IPS-NIHi7 (cell line): ENCODE data around the gene LHX2.
"Not testable (repeated sequence)": the region's sequence is repeated elsewhere in the genome, so short reads cannot be mapped to it uniquely, and the experiment has no call there.

ENCODE experiments used
- DNase-seq: peaks from one replicate; pipeline ENCODE4 v3.0.0; 2012; ENCODE audit warnings: mixed read lengths; ENCODE audit errors: extremely low spot score

LHX2 gene, protein sequence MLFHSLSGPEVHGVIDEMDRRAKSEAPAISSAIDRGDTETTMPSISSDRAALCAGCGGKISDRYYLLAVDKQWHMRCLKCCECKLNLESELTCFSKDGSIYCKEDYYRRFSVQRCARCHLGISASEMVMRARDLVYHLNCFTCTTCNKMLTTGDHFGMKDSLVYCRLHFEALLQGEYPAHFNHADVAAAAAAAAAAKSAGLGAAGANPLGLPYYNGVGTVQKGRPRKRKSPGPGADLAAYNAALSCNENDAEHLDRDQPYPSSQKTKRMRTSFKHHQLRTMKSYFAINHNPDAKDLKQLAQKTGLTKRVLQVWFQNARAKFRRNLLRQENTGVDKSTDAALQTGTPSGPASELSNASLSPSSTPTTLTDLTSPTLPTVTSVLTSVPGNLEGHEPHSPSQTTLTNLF

DNA sequence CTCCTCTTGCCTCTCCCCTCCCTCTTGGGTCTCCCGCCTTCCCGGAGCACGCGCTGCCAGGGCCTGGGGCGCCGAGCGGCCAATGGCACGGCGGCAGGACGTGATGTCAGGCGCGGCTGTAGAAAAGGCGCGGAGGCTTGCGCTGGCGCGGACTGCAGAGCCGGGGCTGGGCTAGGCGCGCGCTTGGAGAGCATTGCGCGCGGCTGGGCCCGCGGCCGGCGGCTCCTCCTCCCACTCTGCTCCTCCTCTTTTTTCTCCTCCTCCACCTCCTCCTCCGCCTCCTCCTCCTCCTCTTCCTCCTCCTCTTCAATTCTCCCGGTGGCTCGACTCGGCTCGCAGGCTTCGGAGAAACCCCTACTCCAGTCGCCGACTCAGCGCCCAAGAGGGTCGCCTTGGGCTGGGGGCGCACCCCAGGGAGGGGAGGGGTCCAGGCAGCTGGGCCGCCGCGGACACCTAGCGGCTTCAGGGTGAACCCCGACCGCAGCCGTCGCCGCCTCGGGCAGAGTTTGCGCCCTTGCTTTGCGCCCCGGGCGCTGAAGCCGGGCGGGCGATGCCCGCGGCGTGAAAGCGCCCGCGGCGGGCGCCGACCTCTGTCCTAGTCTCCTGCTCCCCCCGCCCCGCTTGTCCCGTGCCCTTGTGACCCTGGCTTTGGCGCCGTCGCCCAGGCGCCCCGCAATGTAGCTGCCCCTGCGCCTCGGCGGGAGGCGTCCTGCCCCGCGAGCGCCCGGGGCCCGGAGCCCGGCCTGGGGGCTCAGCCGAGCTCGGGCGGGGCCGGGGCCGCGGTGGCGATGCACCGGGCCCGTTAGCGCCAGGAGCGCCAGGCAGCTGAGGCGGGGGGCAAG, at the start of gene LHX2:
LHX2 (plus strand) TSS at position 309 of the 842 bp plus-strand sequence. CDS start 581 bp downstream, outside the sequence.
- peak; percentile 84 for DNase-seq

DNA sequence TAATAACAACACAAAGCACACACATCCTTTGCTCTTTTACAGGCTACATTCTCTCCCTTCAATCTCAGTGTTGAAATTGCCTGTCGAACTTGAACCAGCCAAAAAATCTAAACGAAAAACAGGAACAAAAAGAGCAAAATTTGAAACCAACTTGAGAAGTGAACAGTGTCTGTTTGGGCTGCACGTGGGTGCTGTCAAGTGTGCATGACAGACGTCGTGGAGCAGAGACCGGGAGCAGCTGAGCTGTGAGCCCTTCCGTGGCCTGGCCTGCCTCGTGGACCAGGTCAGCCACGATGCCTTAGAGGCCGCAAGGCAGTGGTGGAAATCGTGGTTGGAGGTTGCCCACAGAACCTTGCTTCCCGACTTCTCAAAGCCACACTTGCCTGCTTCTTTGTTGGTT, 46.8 kb upstream of the LHX2 start:
- DNase-seq: no peak

DNA sequence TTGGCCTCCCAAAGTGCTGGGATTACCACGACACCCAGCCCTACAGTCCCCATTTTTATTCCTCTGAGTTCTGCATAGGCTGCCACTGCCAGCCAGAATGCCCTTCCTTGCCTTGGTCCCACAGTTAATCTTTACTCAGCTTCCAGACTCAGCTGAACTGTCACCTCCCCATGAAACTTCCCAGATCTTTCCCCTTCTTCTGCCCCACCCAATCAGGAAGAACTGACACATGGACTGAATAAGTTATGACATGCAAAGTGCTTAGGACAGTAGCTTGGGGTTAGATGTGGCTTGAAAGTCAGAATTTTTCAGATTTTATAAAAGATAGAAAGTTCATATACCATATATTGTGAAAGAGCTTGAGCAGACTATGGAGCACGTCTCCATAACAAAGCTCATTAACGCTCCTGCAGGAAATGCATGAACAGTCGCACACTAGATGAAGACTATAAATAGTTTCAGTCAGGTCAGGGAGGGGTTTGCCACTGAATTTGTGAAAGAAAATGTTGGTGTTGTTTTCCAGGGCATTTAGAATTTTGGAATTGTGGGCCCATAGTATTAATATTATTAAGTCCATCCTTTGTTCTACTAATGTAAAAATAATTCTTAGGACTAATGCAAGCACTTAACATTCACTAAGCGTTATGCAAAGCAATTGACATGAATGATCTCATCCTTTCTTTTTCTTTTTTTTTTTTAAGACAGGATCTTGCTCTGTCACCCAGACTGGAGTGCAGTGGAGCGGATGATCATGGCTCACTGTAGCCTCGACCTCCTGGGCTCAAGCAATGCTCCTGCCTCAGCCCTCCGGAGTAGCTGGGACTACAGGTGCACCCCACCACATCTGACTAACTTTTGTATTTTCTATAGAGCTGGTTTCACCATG, 45.5 kb upstream of the LHX2 start:
- no peak for DNase-seq

DNA sequence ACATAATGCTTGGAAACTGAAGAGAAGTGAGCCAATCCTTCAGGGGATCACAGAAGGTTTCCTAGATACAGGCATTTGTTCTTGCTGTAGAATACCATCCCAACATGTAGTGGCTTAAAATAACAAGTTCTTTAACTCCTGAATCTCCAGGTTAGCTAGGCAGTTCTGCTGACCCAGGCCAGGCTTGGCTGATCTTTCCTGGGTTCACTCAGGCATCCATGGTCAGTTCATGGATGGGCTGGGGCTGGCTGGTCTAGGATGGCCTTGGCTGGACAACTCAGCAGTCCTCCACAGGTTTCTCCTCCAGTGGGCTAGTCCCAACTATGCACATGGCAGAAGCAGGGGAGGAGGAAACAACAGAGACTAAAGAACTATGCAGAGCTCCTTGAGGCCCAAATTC, 44.2 kb upstream of the LHX2 start:
- DNase-seq: no peak

DNA sequence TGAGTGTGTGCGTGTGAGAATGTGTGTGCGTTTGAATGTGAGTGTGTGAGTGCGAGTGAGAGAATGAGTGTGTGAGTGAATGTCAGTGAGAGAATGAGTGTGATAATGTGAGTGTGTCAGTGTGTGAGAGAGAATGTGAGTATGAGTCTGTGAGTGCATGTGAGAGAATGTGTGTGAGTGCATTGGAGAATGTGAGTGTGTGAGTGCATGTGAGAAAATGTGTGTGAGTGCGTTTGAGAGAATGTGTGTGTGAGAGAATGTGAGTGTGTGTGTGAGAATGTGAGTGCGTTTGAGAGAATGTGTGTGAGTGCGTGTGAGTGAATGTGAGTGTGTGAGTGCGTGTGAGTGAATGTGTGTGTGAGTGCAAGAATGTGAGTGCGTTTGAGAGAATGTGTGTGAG, 39.0 kb upstream of the LHX2 start:
- no peak for DNase-seq

DNA sequence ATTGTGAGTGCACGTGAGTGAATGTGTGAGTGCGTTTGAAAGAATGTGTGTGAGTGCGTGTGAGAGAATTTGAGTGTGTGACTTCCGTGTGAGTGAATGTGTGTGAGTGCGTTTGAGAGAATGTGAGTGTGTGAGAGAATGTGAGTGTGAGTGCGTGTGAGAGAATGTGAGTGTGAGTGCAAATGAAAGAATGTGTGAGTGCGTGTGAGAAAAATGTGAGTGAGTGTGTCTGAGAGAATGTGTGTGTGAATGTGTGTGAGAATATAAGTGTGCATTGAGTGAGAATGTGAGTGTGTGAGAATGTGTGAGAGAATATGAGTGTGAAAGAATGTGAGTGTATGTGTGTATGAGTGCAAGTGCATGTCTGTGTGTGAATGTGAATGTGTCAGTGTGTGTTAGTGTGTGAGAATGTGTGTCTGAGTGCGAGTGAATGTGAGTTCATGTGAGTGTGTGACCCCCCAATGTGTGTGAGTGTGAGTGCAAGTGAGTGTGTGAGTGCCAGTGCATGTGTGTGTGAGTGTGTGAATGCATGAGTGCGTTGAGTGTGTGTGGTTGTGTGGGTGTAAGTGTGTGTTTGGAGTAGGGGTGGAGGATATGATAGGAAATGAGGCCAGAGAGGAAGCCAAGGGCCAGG, 37.9 kb upstream of the LHX2 start:
- no peak for DNase-seq

DNA sequence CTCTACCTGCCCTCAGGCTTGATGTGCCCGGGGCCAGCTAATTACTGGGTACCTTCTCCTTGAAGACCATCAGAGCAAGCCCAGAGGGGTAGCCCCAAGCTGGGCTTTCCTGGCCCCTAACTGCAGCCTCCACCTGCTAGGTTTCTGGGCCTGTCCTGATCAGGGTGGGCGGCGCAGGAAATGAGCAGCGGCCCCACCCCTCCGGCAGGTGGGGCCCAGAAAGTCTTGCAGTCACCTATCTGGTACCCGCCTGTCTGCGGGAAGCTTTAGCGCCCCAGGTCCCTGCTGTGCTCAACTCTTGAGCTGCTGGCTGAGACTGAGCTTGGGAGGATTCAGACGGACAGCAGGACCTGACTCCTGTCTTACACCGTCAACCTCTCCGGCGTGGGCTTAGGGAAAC, 37.1 kb upstream of the LHX2 start:
- no peak for DNase-seq

DNA sequence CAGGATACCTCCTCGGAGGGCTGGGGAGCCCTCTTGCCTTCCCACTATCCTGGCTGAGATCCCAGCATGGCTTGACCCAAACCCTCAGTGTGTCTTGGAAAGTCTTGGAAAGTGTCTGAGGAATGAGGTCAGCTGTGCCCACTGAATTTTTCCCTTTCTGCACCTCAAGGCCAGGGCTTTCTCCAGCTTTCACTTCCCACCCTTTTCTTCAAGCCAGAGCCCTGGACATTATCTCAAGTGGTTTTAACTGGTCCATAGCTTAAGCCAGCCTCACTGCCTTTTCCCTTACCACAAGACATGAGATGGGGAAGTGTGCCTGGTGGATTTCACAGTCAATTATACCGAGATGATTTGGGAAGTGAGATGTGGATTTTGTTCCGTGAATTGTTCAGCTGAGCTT, 35.7 kb upstream of the LHX2 start:
- no peak for DNase-seq

DNA sequence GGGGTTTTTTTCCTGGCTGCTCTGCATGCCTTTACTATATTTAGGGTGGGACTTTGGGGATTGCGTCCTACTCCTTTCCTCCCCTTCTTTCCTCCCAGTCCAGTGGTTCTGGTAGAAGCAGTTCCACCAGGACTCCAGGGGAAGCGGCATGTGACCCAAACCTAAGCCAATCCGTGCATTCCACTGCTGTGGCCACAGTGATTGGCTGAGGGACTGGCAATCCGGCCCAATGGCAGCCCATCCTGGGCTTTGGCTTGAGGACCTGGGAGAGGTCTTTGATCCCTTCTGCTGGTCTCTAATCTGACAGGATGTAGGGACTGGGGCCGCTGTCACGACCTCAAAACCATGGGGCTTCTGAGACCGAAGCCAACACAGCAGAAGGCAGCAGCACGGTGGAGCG, 35.0 kb upstream of the LHX2 start:
- DNase-seq: not testable (repeated sequence)

DNA sequence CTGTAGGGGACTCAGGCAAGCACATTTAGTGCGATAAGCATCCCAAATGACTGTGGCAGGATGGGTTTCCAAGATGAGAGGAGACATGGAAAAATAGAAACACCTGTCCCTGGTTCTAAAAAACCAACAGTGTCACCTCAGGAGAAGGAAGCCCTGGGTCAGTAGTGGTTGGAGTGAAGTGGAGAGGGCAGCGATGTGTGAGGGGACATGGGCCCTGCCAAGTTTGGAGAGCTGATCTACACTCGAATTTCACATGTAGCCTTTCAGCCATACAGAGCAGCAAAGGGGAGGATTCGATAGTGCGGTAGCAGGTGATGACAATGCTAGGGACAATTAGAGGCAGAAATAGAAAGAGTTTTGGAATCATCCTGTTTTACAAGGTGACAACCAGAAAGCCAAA, 32.6 kb upstream of the LHX2 start:
- no peak for DNase-seq

DNA sequence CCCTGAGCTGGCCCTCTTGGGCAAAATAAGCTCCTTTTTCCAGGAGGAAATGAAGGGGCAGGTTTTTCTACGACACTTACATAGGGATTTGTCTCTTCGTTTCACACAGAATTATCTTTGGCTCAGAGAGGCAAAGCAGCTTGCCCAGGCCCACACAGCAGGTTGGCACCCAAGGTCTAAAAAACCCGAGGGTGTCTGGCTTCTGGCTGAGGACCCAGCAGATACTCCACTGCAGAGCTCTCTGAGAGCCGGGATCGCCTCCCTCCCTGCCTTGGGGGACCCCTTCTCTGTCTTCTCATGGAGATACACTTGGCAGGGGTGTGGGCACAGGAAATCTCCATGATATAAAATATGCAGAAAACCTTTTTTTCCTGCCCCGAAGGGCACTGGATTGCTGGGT, 29.0 kb upstream of the LHX2 start:
- DNase-seq: no peak

DNA sequence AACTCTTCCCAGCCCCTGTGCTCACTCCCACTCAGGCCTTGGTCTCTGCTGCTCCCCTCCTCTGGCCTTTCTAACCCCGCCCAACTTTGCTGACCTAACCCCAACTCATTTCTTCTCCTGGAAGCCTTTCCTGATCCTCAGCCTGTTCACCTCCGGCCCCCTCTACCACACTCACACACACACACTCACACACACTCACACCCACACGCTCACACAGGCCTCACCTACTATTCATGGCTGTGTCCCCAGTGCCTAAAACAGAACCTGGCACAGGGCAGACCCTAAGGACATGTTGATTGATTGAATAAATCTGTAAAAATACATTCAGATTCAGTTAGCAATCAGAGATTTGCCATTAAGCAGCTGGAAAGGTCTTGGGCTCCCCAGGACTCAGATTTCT, 28.5 kb upstream of the LHX2 start:
- no peak for DNase-seq

DNA sequence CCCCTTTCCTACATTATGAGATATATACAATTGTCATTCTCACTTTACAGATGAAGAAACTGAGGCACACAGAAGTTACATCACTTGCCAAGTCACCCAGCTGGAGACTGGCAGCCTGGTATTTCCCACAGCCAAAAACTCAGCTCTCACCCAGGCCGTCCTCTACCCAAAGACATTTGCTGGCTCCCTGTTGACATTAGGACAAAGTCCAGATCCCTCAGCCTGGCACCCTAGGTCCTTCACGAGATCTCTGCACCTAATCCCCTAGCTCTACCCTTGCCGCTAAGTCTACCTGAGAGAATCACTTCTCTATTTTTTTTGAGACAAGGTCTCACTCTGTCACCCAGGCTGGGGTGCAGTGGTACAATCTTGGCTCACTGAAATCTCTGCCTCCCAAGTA, 26.8 kb upstream of the LHX2 start:
- no peak for DNase-seq

DNA sequence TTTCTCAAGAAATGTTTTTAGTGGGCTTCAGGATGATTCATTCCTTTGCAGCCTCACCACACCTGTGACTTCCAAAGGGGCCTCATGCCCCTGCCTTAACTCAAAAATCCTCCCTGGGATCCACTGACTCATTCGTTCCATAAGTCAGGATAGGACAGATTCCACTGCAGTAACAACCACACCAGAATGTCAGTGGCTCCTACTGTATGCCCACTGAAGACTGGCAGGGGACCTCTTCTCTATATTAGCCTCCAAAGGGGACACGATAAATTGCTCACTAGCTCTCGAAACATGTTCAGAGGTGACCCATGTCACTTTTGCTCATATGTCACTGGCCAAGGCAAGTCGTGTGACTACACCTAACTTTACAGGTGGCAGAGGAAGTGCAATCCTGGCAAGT, 25.7 kb upstream of the LHX2 start:
- no peak for DNase-seq

DNA sequence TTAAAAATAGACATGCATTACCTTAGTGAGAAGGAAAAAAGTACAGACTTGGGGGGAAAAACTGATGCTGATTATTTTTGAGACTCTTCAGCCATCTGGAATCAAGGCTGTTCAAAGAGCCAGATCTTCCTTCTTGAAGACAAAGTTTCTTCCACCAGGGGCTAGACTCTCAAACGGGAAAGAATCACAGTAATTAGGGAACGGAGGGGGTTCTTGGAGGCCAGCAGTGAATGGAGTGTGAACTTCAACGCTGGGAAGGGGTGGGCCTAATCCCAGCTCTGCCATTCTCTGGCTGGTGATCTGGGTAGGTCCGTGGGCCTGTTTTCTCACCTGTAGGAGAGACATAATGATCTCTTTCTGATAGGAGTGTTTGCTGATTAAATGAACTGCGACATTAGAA, 21.1 kb upstream of the LHX2 start:
- DNase-seq: no peak

DNA sequence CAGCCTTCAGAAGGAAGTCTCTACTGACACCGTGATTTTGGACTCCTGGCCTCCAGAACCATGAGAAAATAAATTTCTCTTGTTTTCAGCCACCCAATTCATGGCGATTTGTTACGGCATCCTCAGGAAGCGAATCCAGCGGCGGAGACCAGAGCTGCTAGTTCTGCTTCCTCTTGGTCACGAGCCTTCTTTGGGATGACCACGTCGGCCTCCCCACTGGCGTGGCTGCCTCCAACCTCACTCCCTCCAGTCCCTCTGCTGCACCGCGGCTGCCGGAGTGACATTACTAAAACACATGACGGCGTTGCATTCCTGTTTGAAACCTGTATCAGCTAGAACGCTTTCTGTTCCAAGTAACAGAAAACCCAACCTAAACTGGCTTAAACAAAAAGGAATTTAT, 18.9 kb upstream of the LHX2 start:
- DNase-seq: not testable (repeated sequence)

DNA sequence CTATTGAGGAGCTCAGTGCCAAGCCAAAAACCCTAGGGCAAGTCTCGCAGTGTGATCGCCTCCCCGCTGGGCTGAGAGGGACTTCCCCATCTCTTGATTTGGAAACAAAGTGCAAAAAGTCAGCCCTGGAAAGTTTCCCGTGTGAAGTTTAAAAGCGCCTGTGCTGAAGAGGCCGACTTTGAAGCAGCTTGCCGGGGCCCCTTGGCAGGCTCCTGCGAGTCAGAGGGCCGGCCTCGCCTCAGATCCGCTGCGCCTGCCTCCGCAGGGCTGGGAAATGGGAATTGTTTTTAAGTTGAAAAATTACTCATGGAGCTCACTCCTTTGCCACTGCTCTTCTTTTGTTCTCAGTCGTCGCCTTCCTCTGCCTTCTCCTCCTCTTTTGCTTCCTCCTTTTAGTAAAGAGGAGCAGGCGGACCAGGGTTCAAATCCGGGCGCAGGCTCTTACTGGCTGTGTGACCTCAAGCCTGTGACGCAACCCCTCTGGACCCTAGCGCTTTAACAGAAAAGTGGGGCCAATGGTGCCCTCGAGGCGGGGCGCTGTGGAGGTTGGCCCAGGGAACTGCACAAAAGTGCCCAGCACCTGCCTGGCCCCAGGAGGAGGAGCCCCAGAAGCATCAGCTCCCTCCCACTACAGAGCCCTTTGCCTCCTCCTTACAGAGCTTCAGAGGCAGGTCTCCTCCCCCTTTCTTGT, 14.7 kb upstream of the LHX2 start:
- no peak for DNase-seq

DNA sequence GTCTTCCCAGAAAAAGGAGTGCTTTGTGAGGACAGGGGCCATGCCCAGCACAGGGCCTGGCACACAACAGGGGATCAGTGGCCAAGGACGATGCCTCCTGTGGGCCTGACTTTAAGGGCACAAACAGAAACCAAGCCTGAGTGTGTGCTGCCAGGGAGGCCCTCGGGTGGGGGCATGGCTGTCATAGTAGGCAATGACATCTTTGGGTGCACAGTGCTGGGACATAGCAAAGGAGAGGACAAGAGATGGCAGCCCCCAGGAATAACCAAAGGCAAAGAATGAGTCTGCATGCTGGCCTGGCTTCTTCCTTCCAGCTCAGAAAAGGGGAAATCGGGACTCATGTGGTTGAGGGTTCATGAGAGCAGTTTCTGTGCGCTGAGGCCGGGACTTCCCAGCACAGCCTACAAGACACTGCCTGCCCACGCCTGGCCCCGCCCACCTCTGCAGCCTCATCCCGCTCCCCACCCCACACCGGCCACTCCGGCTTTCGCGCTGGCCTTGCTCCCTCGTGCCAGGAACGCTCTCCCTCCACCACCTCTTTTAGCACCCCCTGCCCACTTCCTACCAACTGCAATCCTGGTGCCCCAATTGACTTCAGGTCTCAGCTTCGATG, 13.8 kb upstream of the LHX2 start:
- DNase-seq: no peak

DNA sequence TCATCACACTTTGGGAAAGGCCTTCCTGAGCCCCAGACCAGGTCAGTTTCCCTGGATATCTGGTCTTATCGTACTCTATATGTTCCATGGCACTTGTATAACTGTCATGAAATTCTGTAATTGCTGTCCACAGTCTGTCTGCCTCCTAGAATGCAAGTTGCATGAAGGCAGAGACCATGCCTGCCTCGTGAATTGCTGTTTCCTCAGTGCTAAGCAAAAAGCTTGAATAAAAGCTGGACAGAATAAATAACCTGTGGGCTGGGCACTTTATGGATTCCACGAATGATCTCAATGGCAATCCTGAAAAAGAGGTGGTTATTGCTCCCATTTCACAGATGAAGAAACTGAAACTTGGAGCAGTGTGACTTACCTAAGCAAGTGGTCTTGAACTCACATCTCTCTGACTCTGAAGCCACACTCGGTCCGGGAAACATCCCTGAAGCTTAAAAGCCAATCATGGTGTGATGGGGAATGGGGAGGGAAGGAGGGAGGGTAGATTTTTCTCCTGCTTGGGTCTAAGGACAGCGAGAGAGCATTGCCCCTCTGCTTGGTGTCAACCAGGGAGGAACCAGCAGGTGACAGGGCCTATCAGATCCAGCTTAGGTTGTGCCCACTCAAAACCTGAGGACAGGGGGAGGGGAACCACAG, 13.2 kb upstream of the LHX2 start:
- DNase-seq: no peak
